HCT116 (cell line): ENCODE data around the gene CPT1B. TPM values are rescaled to one million over a fixed set of nuclear protein-coding genes. Genes with fewer than 3 reads are reported as not detected.
"Not testable (repeated sequence)": the region's sequence is repeated elsewhere in the genome, so short reads cannot be mapped to it uniquely, and the experiment has no call there.

ENCODE experiments used
- ATAC-seq: fragments of 200-7000 bp; cut with Tn5 transposase; 2 replicates; pipeline ENCODE4 v1.9.1; 2020; ENCODE audit warnings: mild to moderate bottlenecking, moderate library complexity
- BruUV-seq: library from RNA; stranded (reverse); fragments of 400-500 nt; replicated peaks from 2 replicates; lab custom pipeline; 2021; lab: Mats Ljungman, UMichigan
- CTCF ChIA-PET: fragments of 300-600 bp; sonication (Branson Sonifier 250); formaldehyde crosslinking; loops from one replicate; lab custom pipeline; 2021; ENCODE audit warnings: antibody characterized with exemption; lab: Charles Lee
- POLR2A ChIA-PET: fragments of 300-600, 350-600 bp; sonication (Branson Sonifier 250); formaldehyde crosslinking; loops from one replicate; lab custom pipeline; 2021; ENCODE audit warnings: antibody characterized with exemption; lab: Charles Lee
- RAD21 ChIA-PET, 2 experiments: fragments of 300-600 bp; sonication (Branson Sonifier 250); formaldehyde crosslinking; loops; one replicate each; lab custom pipeline; 2023; ENCODE audit warnings: low total read pairs in 2 of 2; ENCODE audit not compliant: uncharacterized antibody in 2 of 2, unreplicated experiment in 2 of 2, low non-redundant PET in 1 of 2; lab: Charles Lee
- DNase-seq: peaks from one replicate; pipeline ENCODE4 v3.0.0-alpha.2; 2010; ENCODE audit warnings: low read depth, low spot score
- H2AFZ ChIP-seq: fragments of 200-600 bp; shearing (Covaris generic), sonication (generic); 2 replicates; pipeline ENCODE4 v1.6.1; 2017; ENCODE audit warnings: low read depth, mixed run types, mixed read lengths, antibody characterized with exemption, low read length; ENCODE audit not compliant: poor library complexity, severe bottlenecking
- H3K27ac ChIP-seq: 2 replicates; pipeline ENCODE4 v1.5.1; 2012; ENCODE audit warnings: low read depth, low read length
- H3K27me3 ChIP-seq: fragments of 200-600 bp; sonication (generic); 2 replicates; pipeline ENCODE4 v1.6.1; 2016; ENCODE audit warnings: mixed run types, low read length, mixed read lengths; ENCODE audit not compliant: insufficient read depth
- H3K36me3 ChIP-seq, 2 experiments: fragments of 200-500 bp in 1 of 2; fragments of 200-600 bp in 1 of 2; sonication (Bioruptor generic) in 1 of 2; sonication (generic) in 1 of 2; 2 replicates each; pipeline versions ENCODE4 v1.5.1 to v1.6.1; 2014 to 2016; ENCODE audit warnings: low read length in 2 of 2, inconsistent platforms in 1 of 2, mixed read lengths in 1 of 2, mixed run types in 1 of 2; ENCODE audit not compliant: insufficient read depth in 2 of 2, control insufficient read depth in 1 of 2
- H3K4me1 ChIP-seq, 2 experiments: fragments of 200-600 bp in 1 of 2; sonication (generic) in 1 of 2; 2 replicates each; pipeline versions ENCODE4 v1.5.1 to v1.6.1; 2012 to 2017; ENCODE audit warnings: low read length in 2 of 2, inconsistent platforms in 1 of 2, mild to moderate bottlenecking in 1 of 2, mixed read lengths in 1 of 2, mixed run types in 1 of 2, moderate library complexity in 1 of 2; ENCODE audit not compliant: insufficient read depth in 2 of 2, control insufficient read depth in 1 of 2
- H3K4me2 ChIP-seq: fragments of 200-600 bp; sonication (generic); 2 replicates; pipeline ENCODE4 v1.6.1; 2017; ENCODE audit warnings: mixed run types, low read length, mixed read lengths
- H3K4me3 ChIP-seq, 2 experiments: fragments of 200-600 bp in 1 of 2; sonication (generic) in 1 of 2; replicated peaks in 1 of 2; 2 replicates each; pipeline ENCODE4 v1.5.1; 2011 to 2016; ENCODE audit warnings: low read length in 2 of 2, control low read depth in 1 of 2, low read depth in 1 of 2, mild to moderate bottlenecking in 1 of 2, mixed read lengths in 1 of 2, mixed run types in 1 of 2
- H3K79me2 ChIP-seq: fragments of 200-600 bp; sonication (generic); 2 replicates; pipeline ENCODE4 v1.6.1; 2017; ENCODE audit warnings: mild to moderate bottlenecking, mixed run types, low read length, moderate library complexity, mixed read lengths; ENCODE audit not compliant: insufficient read depth
- H3K9ac ChIP-seq: fragments of 200-600 bp; sonication (generic); 2 replicates; pipeline ENCODE4 v1.6.1; 2016; ENCODE audit warnings: low read length, mixed read lengths
- H3K9me2 ChIP-seq: fragments of 200-600 bp; sonication (generic), shearing (Covaris generic); 2 replicates; pipeline ENCODE4 v1.6.1; 2017; ENCODE audit warnings: mixed run types, mild to moderate bottlenecking, moderate library complexity; ENCODE audit not compliant: insufficient read depth
- H3K9me3 ChIP-seq, 2 experiments: fragments of 200-500 bp in 1 of 2; fragments of 200-600 bp in 1 of 2; sonication (Bioruptor generic) in 1 of 2; sonication (generic) in 1 of 2; 2 replicates each; pipeline ENCODE4 v1.6.1; 2014 to 2017; ENCODE audit warnings: low read length in 2 of 2, mixed read lengths in 2 of 2, inconsistent platforms in 1 of 2, low read depth in 1 of 2, mild to moderate bottlenecking in 1 of 2, mixed run types in 1 of 2, moderate library complexity in 1 of 2; ENCODE audit not compliant: control insufficient read depth in 1 of 2, insufficient read depth in 1 of 2
- H4K20me1 ChIP-seq: fragments of 200-600 bp; sonication (generic), shearing (Covaris generic); 2 replicates; pipeline ENCODE4 v1.6.1; 2017; ENCODE audit warnings: mixed run types, mild to moderate bottlenecking, moderate library complexity; ENCODE audit not compliant: insufficient read depth
- MAX ChIP-seq: IDR thresholded peaks from 2 replicates; pipeline ENCODE4 v1.6.1; 2012
- YY1 ChIP-seq: IDR thresholded peaks from 2 replicates; pipeline ENCODE4 v1.6.1; 2011; ENCODE audit warnings: low read length, low read depth, moderate library complexity, mild to moderate bottlenecking; ENCODE audit not compliant: insufficient replicate concordance; ENCODE audit errors: extremely low read depth
- ZFX ChIP-seq: fragments of 450-650 bp; IDR thresholded peaks from 2 replicates; pipeline ENCODE4 v1.6.1; 2017
- intact Hi-C: fragments of 100-400 bp; cut with micrococcal nuclease; formaldehyde crosslinking; loops from 2 replicates; pipeline ENCODE4 v1.10.0; 2022
- total RNA-seq: library from RNA; stranded (reverse); gene quantifications from one replicate; pipeline ENCODE4 v1.2.1, GENCODE V29; 2021; ENCODE audit not compliant: unreplicated experiment

CPT1B gene
- total RNA-seq, 1 experiment from 2014 or later: 35.1 TPM

GRCh38 chr22:50520826-50521453 lies 57.3 kb downstream of the CPT1B start:
- Histone ChIP-seq H3K9me2 (no peaks in the 10 kb centered on the region), H3K4me3 (no peak overlapping the region), H3K4me2 (no peak overlapping the region), H3K27me3 (no peaks in the 10 kb centered on the region), H3K36me3 (peaks cover 7 to 36% of the 10 kb centered on the region in 2 experiments; a peak in 3 of 4 replicates), H4K20me1 (no peaks in the 10 kb centered on the region), H3K79me2 (peaks cover 44% of the 10 kb centered on the region), H3K9ac (no peak overlapping the region), H3K4me1 (peaks cover 6 to 18% of the 10 kb centered on the region in 2 experiments; a peak in 3 of 4 replicates), H2AFZ (no peak overlapping the region), H3K27ac (no peak overlapping the region), H3K9me3 (no peaks in the 10 kb centered on the region)
- BruUV-seq: no TSS peak
- POLR2A ChIA-PET: no interaction called here
- RAD21 ChIA-PET: no interaction called here
- ATAC-seq: no peak
- intact Hi-C loops: no loop called here
- no peak for DNase-seq
- CTCF ChIA-PET: no interaction called here
- TF ChIP-seq YY1 (no peak), MAX (no peak), ZFX (no peak)

- H3K9me2 ChIP-seq, H2AFZ ChIP-seq, RAD21 ChIA-PET, intact Hi-C loops, POLR2A ChIA-PET, ATAC-seq, H3K4me3 ChIP-seq, DNase-seq, H3K27ac ChIP-seq, H3K27me3 ChIP-seq, H3K9ac ChIP-seq, CTCF ChIA-PET, BruUV-seq, H3K4me2 ChIP-seq, H3K9me3 ChIP-seq, H4K20me1 ChIP-seq: not testable (repeated sequence)
- peaks cover 7 to 36% of the 10 kb centered on the region in 2 experiments; a peak in 3 of 4 replicates for H3K36me3 ChIP-seq
- peaks cover 6 to 16% of the 10 kb centered on the region in 2 experiments; a peak in 3 of 4 replicates for H3K4me1 ChIP-seq
- H3K79me2 ChIP-seq: peaks cover 48% of the 10 kb centered on the region
Measured at GRCh38 chr22:50520184-50520583, 58.0 kb downstream of the CPT1B start.
